Measurements from ENCODE around the gene PLD4. TPM values are rescaled to one million over a fixed set of nuclear protein-coding genes. Genes with fewer than 3 reads are reported as not detected.

The PLD4 gene
- total RNA-seq = not detected

- no peak for ATAC-seq (replicated peaks)
- no peak within 1 kb of the TSS for H3K27ac Mint-ChIP-seq
Measured at GRCh38 chr14:104924421-104925213, at the start of gene PLD4. TSS of gene PLD4 (plus strand) at chr14:104924879. CDS start at chr14:104927141, 2,262 bp downstream.

GRCh38 chr14:104875412-104875751 lies 49.3 kb upstream of the PLD4 start:
- no peak for ATAC-seq (replicated peaks)
- no peaks in the 10 kb centered on the region for H3K27me3 Mint-ChIP-seq
- H3K36me3 Mint-ChIP-seq (ENCODE audit: low read depth) = no peaks in the 10 kb centered on the region
- no peak overlapping the region for H3K4me3 Mint-ChIP-seq
- no peak overlapping the region for H3K27ac Mint-ChIP-seq
- no peaks in the 10 kb centered on the region for H3K9me3 Mint-ChIP-seq
- no peaks in the 10 kb centered on the region for H3K4me1 Mint-ChIP-seq

More at GRCh38 chr14:104924421-104925213, at the start of gene PLD4:
- Mint-ChIP-seq H3K27me3 (peaks cover 6% of the 10 kb centered on the region), H3K4me1 (peaks cover under 1% of the 10 kb centered on the region), H3K4me3 (no peak within 1 kb of the TSS), H3K9me3 (no peaks in the 10 kb centered on the region), H3K36me3 (ENCODE audit: low read depth) (no peaks in the 10 kb centered on the region)

GRCh38 chr14:104875811-104876210 lies 48.9 kb upstream of the PLD4 start:
- no peaks in the 10 kb centered on the region for H3K27me3 Mint-ChIP-seq
- no peak overlapping the region for H3K4me3 Mint-ChIP-seq
- no peaks in the 10 kb centered on the region for H3K4me1 Mint-ChIP-seq
- H3K9me3 Mint-ChIP-seq = no peaks in the 10 kb centered on the region
- ATAC-seq (replicated peaks) = no peak
- H3K27ac Mint-ChIP-seq = no peak overlapping the region
- H3K36me3 Mint-ChIP-seq (ENCODE audit: low read depth) = no peaks in the 10 kb centered on the region

GRCh38 chr14:104876251-104876699 lies 48.4 kb upstream of the PLD4 start:
- Mint-ChIP-seq H3K27me3 (no peaks in the 10 kb centered on the region), H3K4me3 (no peak overlapping the region), H3K27ac (no peak overlapping the region), H3K36me3 (ENCODE audit: low read depth) (no peaks in the 10 kb centered on the region), H3K9me3 (no peaks in the 10 kb centered on the region), H3K4me1 (no peaks in the 10 kb centered on the region)
- peak; percentile 85 for ATAC-seq (replicated peaks)

GRCh38 chr14:104877066-104877805 lies 47.4 kb upstream of the PLD4 start:
- no peak for ATAC-seq (replicated peaks)
- Mint-ChIP-seq H3K9me3 (no peaks in the 10 kb centered on the region), H3K27me3 (no peaks in the 10 kb centered on the region), H3K36me3 (ENCODE audit: low read depth) (no peaks in the 10 kb centered on the region), H3K4me1 (no peaks in the 10 kb centered on the region), H3K4me3 (no peak overlapping the region), H3K27ac (no peak overlapping the region)

GRCh38 chr14:104877806-104878550 lies 46.7 kb upstream of the PLD4 start:
- H3K27ac Mint-ChIP-seq = no peak overlapping the region
- ATAC-seq (replicated peaks) = no peak
- no peak overlapping the region for H3K4me3 Mint-ChIP-seq
- no peaks in the 10 kb centered on the region for H3K4me1 Mint-ChIP-seq
- H3K27me3 Mint-ChIP-seq = no peaks in the 10 kb centered on the region
- H3K36me3 Mint-ChIP-seq (ENCODE audit: low read depth) = no peaks in the 10 kb centered on the region
- no peaks in the 10 kb centered on the region for H3K9me3 Mint-ChIP-seq

- ATAC-seq (replicated peaks) = no peak
- Mint-ChIP-seq H3K27ac (no peak overlapping the region), H3K27me3 (no peaks in the 10 kb centered on the region), H3K9me3 (no peaks in the 10 kb centered on the region), H3K4me3 (no peak overlapping the region), H3K4me1 (no peaks in the 10 kb centered on the region), H3K36me3 (ENCODE audit: low read depth) (no peaks in the 10 kb centered on the region)
Measured at GRCh38 chr14:104878582-104878981, 46.1 kb upstream of the PLD4 start.

GRCh38 chr14:104879201-104879982 lies 45.3 kb upstream of the PLD4 start:
- Mint-ChIP-seq H3K4me3 (no peak overlapping the region), H3K27ac (no peak overlapping the region), H3K27me3 (no peaks in the 10 kb centered on the region), H3K9me3 (no peaks in the 10 kb centered on the region), H3K36me3 (ENCODE audit: low read depth) (no peaks in the 10 kb centered on the region), H3K4me1 (no peaks in the 10 kb centered on the region)
- no peak for ATAC-seq (replicated peaks)

GRCh38 chr14:104879983-104880565 lies 44.6 kb upstream of the PLD4 start:
- Mint-ChIP-seq H3K9me3 (no peaks in the 10 kb centered on the region), H3K36me3 (ENCODE audit: low read depth) (no peaks in the 10 kb centered on the region), H3K4me1 (no peaks in the 10 kb centered on the region), H3K27me3 (no peaks in the 10 kb centered on the region), H3K4me3 (no peak overlapping the region), H3K27ac (no peak overlapping the region)
- ATAC-seq (replicated peaks) = no peak

GRCh38 chr14:104880584-104881210 lies 44.0 kb upstream of the PLD4 start:
- Mint-ChIP-seq H3K4me3 (no peak overlapping the region), H3K4me1 (no peaks in the 10 kb centered on the region), H3K27ac (no peak overlapping the region), H3K27me3 (no peaks in the 10 kb centered on the region), H3K9me3 (no peaks in the 10 kb centered on the region), H3K36me3 (ENCODE audit: low read depth) (no peaks in the 10 kb centered on the region)
- ATAC-seq (replicated peaks) = no peak

- Mint-ChIP-seq H3K9me3 (no peaks in the 10 kb centered on the region), H3K27ac (no peak overlapping the region), H3K36me3 (ENCODE audit: low read depth) (no peaks in the 10 kb centered on the region), H3K4me1 (no peaks in the 10 kb centered on the region), H3K4me3 (no peak overlapping the region), H3K27me3 (no peaks in the 10 kb centered on the region)
- ATAC-seq (replicated peaks) = no peak
Measured at GRCh38 chr14:104881369-104881979, 43.2 kb upstream of the PLD4 start.

GRCh38 chr14:104882325-104882973 lies 42.2 kb upstream of the PLD4 start:
- peak; percentile 44 for ATAC-seq (replicated peaks)
- no peaks in the 10 kb centered on the region for H3K9me3 Mint-ChIP-seq

More at GRCh38 chr14:104882325-104882973, 42.2 kb upstream of the PLD4 start:
- no peaks in the 10 kb centered on the region for H3K27me3 Mint-ChIP-seq
- no peak overlapping the region for H3K4me3 Mint-ChIP-seq
- H3K4me1 Mint-ChIP-seq = no peaks in the 10 kb centered on the region
- H3K36me3 Mint-ChIP-seq (ENCODE audit: low read depth) = no peaks in the 10 kb centered on the region
- H3K27ac Mint-ChIP-seq = no peak overlapping the region

All from activated T-helper 17 cell treated with anti-CD3 and anti-CD28 coated beads, Interleukin-2, amount 50 U/mL, for 72 hours (primary cell).